Glutamatergic neuron (in vitro differentiated cells): ENCODE data around the gene MMP21. TPM values are rescaled to one million over a fixed set of nuclear protein-coding genes. Genes with fewer than 3 reads are reported as not detected.

Experiments
- DNase-seq: peaks from one replicate; pipeline ENCODE4 v3.0.0; 2022
- H3K27ac Mint-ChIP-seq: one replicate; pipeline ENCODE4 v1.8.0; 2020; ENCODE audit warnings: mild to moderate bottlenecking, mixed read lengths, inconsistent platforms; ENCODE audit not compliant: unreplicated experiment
- H3K27me3 Mint-ChIP-seq: one replicate; pipeline ENCODE4 v1.8.0; 2020; ENCODE audit warnings: mild to moderate bottlenecking, moderate library complexity, mixed read lengths, inconsistent platforms; ENCODE audit not compliant: unreplicated experiment
- H3K36me3 Mint-ChIP-seq: one replicate; pipeline ENCODE4 v1.8.0; 2020; ENCODE audit warnings: mild to moderate bottlenecking, mixed read lengths, inconsistent platforms; ENCODE audit not compliant: unreplicated experiment
- H3K4me1 Mint-ChIP-seq: one replicate; pipeline ENCODE4 v1.8.0; 2020; ENCODE audit warnings: mild to moderate bottlenecking, low read depth, mixed read lengths, inconsistent platforms; ENCODE audit not compliant: unreplicated experiment
- H3K4me3 Mint-ChIP-seq: one replicate; pipeline ENCODE4 v1.8.0; 2020; ENCODE audit warnings: mild to moderate bottlenecking, mixed read lengths, inconsistent platforms; ENCODE audit not compliant: unreplicated experiment
- H3K9me3 Mint-ChIP-seq: one replicate; pipeline ENCODE4 v1.8.0; 2020; ENCODE audit warnings: mild to moderate bottlenecking, moderate library complexity, mixed read lengths, inconsistent platforms; ENCODE audit not compliant: unreplicated experiment
- total RNA-seq: library from RNA; stranded (reverse); fragmentation: NEBNext Ultra II Directional; extraction: Animal tissue kit (Norgen Biotek cat#: 25700); gene quantifications from one replicate; pipeline ENCODE4 v1.2.1, GENCODE V29; 2021; ENCODE audit not compliant: unreplicated experiment
- TF ChIP-seq, protein P1 (sequence below): fragments of 200-600 bp; sonication (generic); IDR thresholded peaks from one replicate; pipeline ENCODE4 v1.5.0; 2021; ENCODE audit not compliant: partially characterized antibody, unreplicated experiment

Gene MMP21
- total RNA-seq, 1 donor from 2014 or later: not detected

GRCh38 chr10:125778556-125778955 is 2.9 kb upstream of the MMP21 start:
- Mint-ChIP-seq H3K4me3 (no peak overlapping the region), H3K36me3 (peaks cover 22% of the 10 kb centered on the region), H3K27ac (no peak overlapping the region), H3K9me3 (peaks cover 11% of the 10 kb centered on the region), H3K4me1 (peaks cover 24% of the 10 kb centered on the region), H3K27me3 (peaks cover 8% of the 10 kb centered on the region)
- TF ChIP-seq, protein P1, sequence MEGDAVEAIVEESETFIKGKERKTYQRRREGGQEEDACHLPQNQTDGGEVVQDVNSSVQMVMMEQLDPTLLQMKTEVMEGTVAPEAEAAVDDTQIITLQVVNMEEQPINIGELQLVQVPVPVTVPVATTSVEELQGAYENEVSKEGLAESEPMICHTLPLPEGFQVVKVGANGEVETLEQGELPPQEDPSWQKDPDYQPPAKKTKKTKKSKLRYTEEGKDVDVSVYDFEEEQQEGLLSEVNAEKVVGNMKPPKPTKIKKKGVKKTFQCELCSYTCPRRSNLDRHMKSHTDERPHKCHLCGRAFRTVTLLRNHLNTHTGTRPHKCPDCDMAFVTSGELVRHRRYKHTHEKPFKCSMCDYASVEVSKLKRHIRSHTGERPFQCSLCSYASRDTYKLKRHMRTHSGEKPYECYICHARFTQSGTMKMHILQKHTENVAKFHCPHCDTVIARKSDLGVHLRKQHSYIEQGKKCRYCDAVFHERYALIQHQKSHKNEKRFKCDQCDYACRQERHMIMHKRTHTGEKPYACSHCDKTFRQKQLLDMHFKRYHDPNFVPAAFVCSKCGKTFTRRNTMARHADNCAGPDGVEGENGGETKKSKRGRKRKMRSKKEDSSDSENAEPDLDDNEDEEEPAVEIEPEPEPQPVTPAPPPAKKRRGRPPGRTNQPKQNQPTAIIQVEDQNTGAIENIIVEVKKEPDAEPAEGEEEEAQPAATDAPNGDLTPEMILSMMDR: no peak
- no peak for DNase-seq

DNA sequence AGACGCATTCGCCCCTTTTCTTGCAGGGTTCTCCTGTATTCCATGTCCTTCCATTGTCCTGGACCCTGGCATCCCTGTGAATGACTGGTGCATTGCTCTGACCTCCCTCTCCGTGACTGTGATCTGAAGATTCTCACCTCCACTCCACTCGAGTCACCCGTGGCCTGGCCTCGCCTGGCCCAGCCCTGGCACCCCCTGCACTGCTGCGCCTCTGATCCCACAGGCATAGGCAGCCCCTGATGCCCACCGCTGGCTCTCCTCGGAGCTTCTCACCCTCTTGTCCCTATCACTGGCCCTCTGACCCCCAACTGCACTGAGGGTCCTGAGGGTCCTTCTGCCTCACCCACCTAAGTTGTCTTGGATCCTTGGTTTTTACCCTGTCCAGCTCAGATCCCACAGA is 2.2 kb upstream of the MMP21 start:
- H3K9me3 Mint-ChIP-seq: peaks cover 14% of the 10 kb centered on the region

GRCh38 chr10:125774581-125775191 is 935 bp downstream of the MMP21 start:
- H3K4me3 Mint-ChIP-seq: no peak overlapping the region
- peaks cover 3% of the 10 kb centered on the region for H3K4me1 Mint-ChIP-seq
- H3K27ac Mint-ChIP-seq: no peak overlapping the region
- DNase-seq: no peak
- TF ChIP-seq, protein P1: no peak
- peaks cover 18% of the 10 kb centered on the region for H3K36me3 Mint-ChIP-seq
- peaks cover 10% of the 10 kb centered on the region for H3K9me3 Mint-ChIP-seq
- peaks cover 7% of the 10 kb centered on the region for H3K27me3 Mint-ChIP-seq

More for the DNA sequence above, 2.2 kb upstream of the MMP21 start:
- Mint-ChIP-seq H3K4me3 (no peak overlapping the region), H3K27ac (no peak overlapping the region), H3K27me3 (peaks cover 8% of the 10 kb centered on the region), H3K36me3 (peaks cover 22% of the 10 kb centered on the region), H3K4me1 (peaks cover 19% of the 10 kb centered on the region)
- no peak for DNase-seq
- TF ChIP-seq, protein P1: no peak

DNA sequence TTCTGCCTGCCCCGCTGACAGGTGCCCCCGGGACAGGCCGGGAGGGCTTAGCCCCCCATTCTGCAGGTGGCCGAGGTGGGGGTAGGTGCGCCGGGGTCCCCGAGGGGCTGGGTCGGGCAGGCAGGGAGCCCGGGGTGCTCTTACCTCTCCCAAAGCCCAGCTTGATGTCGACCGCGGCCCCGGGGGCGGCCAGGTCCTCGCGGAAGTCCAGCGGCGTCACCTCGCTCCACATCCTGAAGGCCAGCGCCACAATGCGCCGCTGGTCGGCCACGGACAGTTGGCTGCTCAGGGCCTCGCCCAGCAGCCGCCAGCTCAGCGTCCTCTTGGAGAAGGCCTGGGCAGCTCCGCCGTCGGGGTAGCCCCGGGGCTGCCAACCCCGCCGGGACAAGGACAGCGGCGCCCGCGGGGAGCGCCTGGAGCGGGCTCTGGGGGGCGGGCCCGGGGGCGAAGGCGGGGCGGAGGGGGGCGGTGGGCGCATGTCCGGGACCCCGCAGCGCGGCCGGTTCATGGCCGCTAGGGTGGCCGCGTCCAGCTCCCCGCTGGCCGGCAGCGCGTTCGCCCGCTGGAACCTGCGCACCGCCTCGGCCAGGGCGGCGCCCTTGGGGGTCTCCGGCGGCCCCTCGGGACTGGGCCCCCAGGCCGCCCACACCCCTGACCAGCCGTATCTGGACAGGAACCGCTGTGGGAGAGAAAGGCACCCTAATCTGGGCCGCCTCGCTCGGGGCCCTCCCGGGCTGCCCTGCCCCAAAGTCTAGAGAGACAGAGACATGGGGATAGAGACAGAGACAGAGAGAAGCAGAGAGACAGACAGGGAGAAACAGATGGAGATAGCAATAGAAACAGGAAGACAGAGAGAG is 1.7 kb downstream of the MMP21 start:
- Mint-ChIP-seq H3K4me3 (no peak overlapping the region), H3K27me3 (peaks cover 7% of the 10 kb centered on the region), H3K9me3 (peaks cover 7% of the 10 kb centered on the region), H3K27ac (no peak overlapping the region), H3K36me3 (peaks cover 13% of the 10 kb centered on the region), H3K4me1 (peaks cover 3% of the 10 kb centered on the region)
- TF ChIP-seq, protein P1: no peak
- no peak for DNase-seq

DNA sequence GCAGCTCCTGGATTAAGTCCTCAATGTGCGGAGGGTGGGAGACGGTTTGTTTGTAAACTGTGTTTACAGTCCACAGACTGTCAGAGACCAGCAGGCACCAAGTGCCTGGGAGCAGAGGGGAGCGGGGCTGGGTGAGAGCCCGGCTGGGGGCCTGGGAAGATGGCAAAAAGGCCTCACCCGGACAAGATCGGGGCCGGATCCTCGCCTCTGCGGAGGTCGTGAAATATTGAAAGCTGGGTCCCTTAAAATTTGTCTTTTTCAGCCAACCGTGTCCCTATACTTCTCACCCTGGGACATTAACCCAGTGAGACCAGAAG is 2.8 kb downstream of the MMP21 start:
- no peak for DNase-seq
- H3K27ac Mint-ChIP-seq: no peak overlapping the region
- peaks cover 3% of the 10 kb centered on the region for H3K4me1 Mint-ChIP-seq
- no peak overlapping the region for H3K4me3 Mint-ChIP-seq
- H3K36me3 Mint-ChIP-seq: peaks cover 4% of the 10 kb centered on the region
- TF ChIP-seq, protein P1: no peak
- peaks cover 7% of the 10 kb centered on the region for H3K27me3 Mint-ChIP-seq
- H3K9me3 Mint-ChIP-seq: peaks cover 6% of the 10 kb centered on the region
